Psoas muscle (tissue), 8 donors: Measurements from ENCODE around the gene PVRIG. TPM values are rescaled to one million over a fixed set of nuclear protein-coding genes. Genes with fewer than 3 reads are reported as not detected.
"Not testable (repeated sequence)": the region's sequence is repeated elsewhere in the genome, so short reads cannot be mapped to it uniquely, and the experiment has no call there.

Experiments used
- ATAC-seq, 4 donors: fragments of 200-7000 bp; cut with Tn5 transposase; one replicate each; pipeline ENCODE4 v1.9.1; 2020; ENCODE audit warnings: moderate library complexity in 3 of 4, mild to moderate bottlenecking in 2 of 4
- DNase-seq, 2 donors: peaks; one replicate each; pipeline ENCODE4 v3.0.0-alpha.2; 2020
- H3K27ac ChIP-seq: fragments of 200-600 bp; one replicate; pipeline ENCODE4 v1.8.0; 2022
- H3K27me3 ChIP-seq, 3 donors: fragments of 200-600 bp in 1 of 3; one replicate each; pipeline versions ENCODE4 v1.6.1 to v1.8.0; 2013 to 2022; ENCODE audit warnings: low read length in 2 of 3, mild to moderate bottlenecking in 2 of 3, moderate library complexity in 1 of 3; ENCODE audit not compliant: insufficient read depth in 3 of 3
- H3K36me3 ChIP-seq, 2 donors: fragments of 200-600 bp in 1 of 2; one replicate each; pipeline versions ENCODE4 v1.6.1 to v1.8.0; 2013 to 2022; ENCODE audit warnings: low read depth in 1 of 2, mild to moderate bottlenecking in 1 of 2, moderate library complexity in 1 of 2; ENCODE audit not compliant: insufficient read depth in 1 of 2
- H3K4me1 ChIP-seq: fragments of 200-600 bp; one replicate; pipeline ENCODE4 v1.8.0; 2022
- H3K4me3 ChIP-seq: fragments of 200-600 bp; one replicate; pipeline ENCODE4 v1.8.0; 2022; ENCODE audit warnings: mild to moderate bottlenecking
- H3K9me3 ChIP-seq: fragments of 200-600 bp; one replicate; pipeline ENCODE4 v1.8.0; 2022
- WGBS, 3 donors: extraction: QIAGEN DNeasy Blood & Tissue Kit; methylation state at CpG; one replicate each; pipeline versions ENCODE4 v1.1.6 to v1.1.7; 2013; 5-methylcytosine and 5-hydroxymethylcytosine counted together
- intact Hi-C, 2 donors: fragments of 100-400 bp; cut with DNase I; formaldehyde crosslinking; loops; one replicate each; pipeline versions ENCODE4 v1.11.0 to v1.14.2; 2022
- polyA plus RNA-seq, 3 donors: library from polyadenylated mRNA; stranded (reverse); fragments of 200-250 nt; gene quantifications; one replicate each; pipeline ENCODE4 v1.2.3, GENCODE V29; 2013
- total RNA-seq, 4 donors: library from RNA; stranded (reverse); fragmentation: NEBNext Ultra II Directional in 2 of 4; extraction: Animal tissue kit (Norgen Biotek cat#: 25700) in 2 of 4; gene quantifications; one replicate each; pipeline versions ENCODE4 v1.2.1 to v1.2.4, GENCODE V29; 2021 to 2023
- TF ChIP-seq, protein P1 (sequence below): fragments of 200-600 bp; IDR thresholded peaks from one replicate; pipeline ENCODE4 v1.8.0; 2022; ENCODE audit warnings: antibody characterized with exemption
- donor health status: healthy with polysubstance abuse.
- donor health status: DM: no; HTN: no; CAD: no; lungs with moderate emphysema.
- donor health status: Bipolar disorder and iron deficiency.
- donor health status: healthy.
- donor health status: DM: yes; HTN: yes; CAD: no.
- donor health status: DM: no; HTN: no; CAD: no.
- donor health status: DM: no; HTN: no; CAD: no.
- donor health status: DM: yes; HTN: yes; CAD: no.

Gene PVRIG
- total and polyA plus RNA-seq, 7 donors = 0.05 to 0.61 (median 0.10) TPM; not detected in 3

DNA sequence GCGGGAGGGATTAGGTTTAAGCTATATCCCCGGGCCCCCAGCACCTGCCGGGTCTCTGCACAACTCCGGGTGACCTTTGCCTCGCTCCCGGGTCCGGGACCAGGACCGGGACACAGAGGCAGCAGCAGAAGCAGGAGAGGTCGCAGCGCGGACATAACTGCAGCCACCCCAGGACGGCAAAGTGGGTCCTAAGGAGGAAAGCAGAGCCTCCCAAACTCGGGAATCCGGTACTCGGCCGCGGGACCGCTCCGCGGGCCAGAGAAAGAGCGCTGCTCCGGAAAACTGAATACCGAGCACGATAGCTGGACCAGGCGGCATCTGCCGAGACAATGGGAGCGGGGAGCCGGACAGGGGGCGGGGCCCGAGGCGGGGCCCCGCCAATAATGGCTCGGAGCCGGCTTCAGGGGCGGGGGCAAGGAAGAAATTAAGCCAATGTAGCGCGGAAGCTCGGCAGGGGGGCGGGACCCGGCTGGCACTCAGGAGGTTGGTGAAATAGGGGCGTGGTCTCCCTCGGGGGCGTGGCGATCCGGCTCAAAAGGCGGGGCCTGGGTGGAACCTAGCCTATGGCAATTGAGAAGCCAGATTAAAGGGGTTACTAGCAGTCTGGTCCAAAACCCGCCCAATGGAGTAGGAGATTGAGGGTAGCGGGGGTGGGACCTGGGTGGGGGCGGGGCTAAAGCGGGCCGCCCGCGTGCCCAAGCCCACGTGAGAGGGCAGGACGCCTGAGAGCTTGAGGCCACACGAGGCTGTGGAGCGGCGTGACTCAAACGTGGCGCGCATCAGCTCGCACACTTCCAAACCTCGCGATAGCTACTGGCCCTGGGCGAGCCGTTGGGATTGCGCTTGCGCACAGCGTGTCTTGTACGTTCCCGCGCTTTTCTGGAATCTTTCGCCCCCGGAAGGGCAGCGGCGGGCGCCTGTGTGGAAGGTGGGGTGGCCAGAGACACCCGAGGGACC, 42.4 kb upstream of the PVRIG start, which contains the start of the genes GPC2 and STAG3:
TSS of gene GPC2 (minus strand) at position 337 of the 957 bp plus-strand sequence. CDS start at position 155, 182 bp downstream.
TSS of gene STAG3 (plus strand) at position 874 of the 957 bp plus-strand sequence. CDS start 2,639 bp downstream, outside the sequence.
- WGBS, 3 donors = 2 to 3% (median 2%) methylated on average over 67 to 78 of the region's 78 CpGs
- intact Hi-C loops = no loop called here
- DNase-seq = peak; percentile 96 to 97
- no peaks in the 10 kb centered on the region for H3K36me3 ChIP-seq
- TF ChIP-seq, protein P1, sequence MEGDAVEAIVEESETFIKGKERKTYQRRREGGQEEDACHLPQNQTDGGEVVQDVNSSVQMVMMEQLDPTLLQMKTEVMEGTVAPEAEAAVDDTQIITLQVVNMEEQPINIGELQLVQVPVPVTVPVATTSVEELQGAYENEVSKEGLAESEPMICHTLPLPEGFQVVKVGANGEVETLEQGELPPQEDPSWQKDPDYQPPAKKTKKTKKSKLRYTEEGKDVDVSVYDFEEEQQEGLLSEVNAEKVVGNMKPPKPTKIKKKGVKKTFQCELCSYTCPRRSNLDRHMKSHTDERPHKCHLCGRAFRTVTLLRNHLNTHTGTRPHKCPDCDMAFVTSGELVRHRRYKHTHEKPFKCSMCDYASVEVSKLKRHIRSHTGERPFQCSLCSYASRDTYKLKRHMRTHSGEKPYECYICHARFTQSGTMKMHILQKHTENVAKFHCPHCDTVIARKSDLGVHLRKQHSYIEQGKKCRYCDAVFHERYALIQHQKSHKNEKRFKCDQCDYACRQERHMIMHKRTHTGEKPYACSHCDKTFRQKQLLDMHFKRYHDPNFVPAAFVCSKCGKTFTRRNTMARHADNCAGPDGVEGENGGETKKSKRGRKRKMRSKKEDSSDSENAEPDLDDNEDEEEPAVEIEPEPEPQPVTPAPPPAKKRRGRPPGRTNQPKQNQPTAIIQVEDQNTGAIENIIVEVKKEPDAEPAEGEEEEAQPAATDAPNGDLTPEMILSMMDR = no peak
- H3K4me3 ChIP-seq = peak within 1 kb of the TSS; percentile 64
- no peaks in the 10 kb centered on the region for H3K9me3 ChIP-seq
- H3K27me3 ChIP-seq = peaks cover 0 to 21% (median 3%) of the 10 kb centered on the region in 3 donors
- ATAC-seq = peak; percentile 95 to 98 (median 96)
- H3K4me1 ChIP-seq = peaks cover 6% of the 10 kb centered on the region
- no peak within 1 kb of the TSS for H3K27ac ChIP-seq

DNA sequence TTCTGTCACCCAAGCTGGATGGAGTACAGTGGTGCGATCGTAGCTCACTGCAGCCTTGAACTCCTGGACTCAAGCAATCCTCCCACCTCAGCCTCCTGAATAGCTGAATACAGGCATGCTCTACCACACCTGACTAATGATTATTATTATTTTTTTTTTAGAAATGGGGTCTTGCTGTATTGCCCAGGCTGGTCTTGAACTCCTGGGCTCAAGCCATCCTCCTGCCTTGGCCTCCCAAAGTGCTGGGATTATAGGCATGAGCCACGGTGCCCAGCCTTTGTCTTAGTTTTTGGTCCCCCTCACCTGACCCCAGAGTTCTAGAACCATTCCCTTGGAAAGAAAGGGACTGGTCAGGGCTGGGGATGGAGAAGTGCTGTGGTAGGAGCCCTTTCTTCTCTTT, 39.7 kb upstream of the PVRIG start:
- H3K27ac ChIP-seq, H3K4me3 ChIP-seq, ATAC-seq, H3K9me3 ChIP-seq, H3K4me1 ChIP-seq, intact Hi-C loops, DNase-seq, H3K36me3 ChIP-seq: not testable (repeated sequence)
- WGBS, 3 donors = 86 to 100% (median 94%) methylated on average over 3 of the region's 3 CpGs
- H3K27me3 ChIP-seq = peaks cover 0 to 11% (median 3%) of the 10 kb centered on the region in 3 donors

DNA sequence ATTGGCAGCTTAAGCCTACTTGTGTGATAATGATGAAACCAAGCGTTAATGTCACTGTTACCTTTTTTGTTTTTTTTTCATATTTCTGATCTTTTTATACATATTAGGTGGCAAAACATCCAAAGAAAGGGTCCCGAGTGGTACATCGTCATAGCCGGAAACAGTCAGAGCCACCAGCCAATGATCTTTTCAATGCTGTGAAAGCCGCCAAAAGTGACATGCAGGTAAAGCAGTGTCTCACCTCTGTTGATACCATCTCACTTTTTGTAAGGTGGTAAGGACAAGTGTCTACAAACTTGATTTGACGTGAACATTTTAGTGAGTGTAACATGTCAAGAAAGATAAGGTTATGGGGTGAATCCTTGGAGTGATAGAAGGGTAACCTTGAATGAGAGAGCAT, 37.1 kb upstream of the PVRIG start:
- H3K4me1 ChIP-seq, H3K4me3 ChIP-seq, intact Hi-C loops, H3K36me3 ChIP-seq, H3K9me3 ChIP-seq, H3K27ac ChIP-seq, ATAC-seq, DNase-seq: not testable (repeated sequence)
- peaks cover 0 to 11% (median 3%) of the 10 kb centered on the region in 3 donors for H3K27me3 ChIP-seq
- WGBS, 3 donors = 77 to 84% (median 82%) methylated on average over 6 of the region's 6 CpGs

DNA sequence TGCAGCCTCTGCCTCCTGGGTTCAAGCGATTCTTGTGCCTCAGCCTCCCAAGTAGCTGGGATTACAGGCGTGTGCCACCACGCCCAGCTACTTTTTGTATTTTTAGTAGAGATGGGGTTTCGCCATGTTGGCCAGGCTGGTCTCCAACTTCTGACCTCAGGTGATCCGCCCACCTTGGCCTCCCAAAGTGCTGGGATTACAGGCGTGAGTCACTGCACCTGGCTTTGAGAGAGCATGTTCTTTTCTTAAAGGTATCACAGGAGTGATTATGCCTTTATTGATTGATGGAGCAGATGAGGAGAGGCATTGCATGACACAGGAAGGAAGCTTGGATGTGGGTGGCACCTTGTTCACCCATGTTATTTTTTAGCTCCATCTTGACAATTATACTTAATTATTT, 36.7 kb upstream of the PVRIG start:
- H3K27ac ChIP-seq, H3K36me3 ChIP-seq, H3K4me1 ChIP-seq, DNase-seq, intact Hi-C loops, H3K9me3 ChIP-seq, H3K4me3 ChIP-seq, ATAC-seq: not testable (repeated sequence)
- WGBS, 3 donors = 84 to 93% (median 89%) methylated on average over 6 of the region's 6 CpGs
- H3K27me3 ChIP-seq = peaks cover 0 to 11% (median 3%) of the 10 kb centered on the region in 3 donors

DNA sequence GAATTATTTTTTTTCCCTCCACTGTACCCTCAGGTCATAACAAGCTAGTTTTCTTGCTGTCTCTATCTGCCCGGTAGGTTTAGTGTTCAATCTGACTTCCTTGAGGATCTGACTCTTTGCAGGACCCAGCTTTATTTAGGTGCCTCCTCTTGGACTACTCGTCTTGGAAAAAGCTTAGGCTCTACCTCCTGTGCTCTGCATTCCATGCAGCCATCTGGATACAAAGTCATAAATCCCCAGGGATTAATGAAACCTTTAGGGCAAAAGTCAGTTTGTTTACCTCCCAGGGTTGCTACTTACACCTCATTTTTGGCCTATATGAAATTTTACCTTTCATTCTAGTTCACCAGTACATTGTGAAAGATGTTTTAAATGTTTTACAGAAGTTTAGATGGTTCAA, 34.0 kb upstream of the PVRIG start:
- TF ChIP-seq, protein P1 = no peak
- Histone ChIP-seq H3K36me3 (no peaks in the 10 kb centered on the region), H3K4me1 (no peaks in the 10 kb centered on the region), H3K27ac (no peak overlapping the region), H3K4me3 (no peak overlapping the region), H3K9me3 (no peaks in the 10 kb centered on the region), H3K27me3 (peaks cover 0 to 11% (median 0%) of the 10 kb centered on the region in 3 donors)
- no peak for DNase-seq
- intact Hi-C loops = no loop called here
- WGBS, 3 donors = 56 to 63% (median 56%) methylated on average over 2 of the region's 2 CpGs
- no peak for ATAC-seq

DNA sequence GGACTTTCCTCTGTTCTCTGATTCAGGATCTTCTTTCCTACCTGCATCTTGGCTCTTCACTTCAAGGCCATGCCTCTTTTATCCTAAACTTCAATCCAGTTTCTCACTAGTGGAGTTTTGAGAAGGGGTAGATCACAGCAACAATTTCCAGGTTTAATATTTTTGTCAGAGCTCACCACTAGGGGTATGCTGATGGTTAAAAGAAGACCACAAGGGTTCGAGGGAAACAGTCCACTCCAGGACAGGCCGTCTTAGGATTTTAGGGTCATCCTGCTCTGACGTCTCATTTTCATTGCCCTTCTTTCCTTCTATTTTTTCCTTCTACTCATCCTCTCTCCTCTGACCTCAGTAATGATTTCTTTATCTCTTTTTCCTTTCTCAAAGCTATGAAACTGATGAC, 30.7 kb upstream of the PVRIG start:
- no peaks in the 10 kb centered on the region for H3K4me1 ChIP-seq
- TF ChIP-seq, protein P1 = no peak
- ATAC-seq = no peak
- intact Hi-C loops = no loop called here
- H3K4me3 ChIP-seq = no peak overlapping the region
- H3K27ac ChIP-seq = no peak overlapping the region
- H3K36me3 ChIP-seq = no peaks in the 10 kb centered on the region
- DNase-seq = no peak
- H3K27me3 ChIP-seq = no peaks in the 10 kb centered on the region
- WGBS, 3 donors = 77 to 88% (median 82%) methylated on average over 3 of the region's 3 CpGs
- no peaks in the 10 kb centered on the region for H3K9me3 ChIP-seq
